Activated CD4-positive, alpha-beta memory T cell treated with anti-CD3 and anti-CD28 coated beads for 36 hours (primary cell): ENCODE results near the gene L1CAM. TPM values are rescaled to one million over a fixed set of nuclear protein-coding genes. Genes with fewer than 3 reads are reported as not detected.

ENCODE experiments used
- CTCF ChIA-PET: fragments of 350-600 bp; sonication (Branson Sonifier 250); formaldehyde crosslinking; loops from one replicate; lab custom pipeline; 2021; ENCODE audit warnings: antibody characterized with exemption, inconsistent platforms; lab: Charles Lee
- POLR2A ChIA-PET: fragments of 350-600 bp; sonication (Branson Sonifier 250); formaldehyde crosslinking; loops from one replicate; lab custom pipeline; 2021; ENCODE audit warnings: antibody characterized with exemption; lab: Charles Lee
- DNase-seq: peaks from one replicate; pipeline ENCODE4 v3.0.0-alpha.2; 2020
- H3K27ac Mint-ChIP-seq: one replicate; pipeline ENCODE4 v1.8.0; 2021; ENCODE audit warnings: mixed read lengths
- H3K27me3 Mint-ChIP-seq: one replicate; pipeline ENCODE4 v1.8.0; 2021; ENCODE audit warnings: mixed read lengths
- H3K36me3 Mint-ChIP-seq: one replicate; pipeline ENCODE4 v1.8.0; 2021; ENCODE audit warnings: mixed read lengths
- H3K4me1 Mint-ChIP-seq: one replicate; pipeline ENCODE4 v1.8.0; 2021; ENCODE audit warnings: low read depth, mixed read lengths
- H3K4me3 Mint-ChIP-seq: one replicate; pipeline ENCODE4 v1.8.0; 2021; ENCODE audit warnings: mild to moderate bottlenecking, mixed read lengths
- H3K9me3 Mint-ChIP-seq: one replicate; pipeline ENCODE4 v1.8.0; 2021; ENCODE audit warnings: mixed read lengths
- intact Hi-C: fragments of 100-400 bp; cut with micrococcal nuclease; formaldehyde crosslinking; loops from one replicate; pipeline ENCODE4 v1.15.1; 2023
- total RNA-seq, 2 experiments: library from RNA; stranded (reverse); gene quantifications; one replicate each; pipeline ENCODE4 v1.2.3, GENCODE V29; 2021

The L1CAM gene
- total RNA-seq, 2 experiments from 2014 or later = 0.45 to 1.3 TPM

DNA sequence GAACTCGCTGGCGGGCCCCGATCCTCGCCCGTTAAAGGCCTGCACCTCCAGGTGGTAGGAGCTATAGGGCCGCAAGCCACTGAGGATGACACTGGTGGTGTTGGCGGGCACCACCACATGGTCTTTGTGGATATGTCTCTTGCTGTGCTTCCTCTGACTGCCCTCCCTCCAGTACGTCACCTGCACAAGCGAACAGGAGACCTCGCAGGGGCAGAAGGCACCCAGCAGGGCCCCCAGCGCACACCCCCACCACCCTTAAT is 20.7 kb downstream of the L1CAM start:
- Mint-ChIP-seq H3K27ac (no peak overlapping the region), H3K27me3 (no peaks in the 10 kb centered on the region), H3K4me1 (no peaks in the 10 kb centered on the region), H3K36me3 (no peaks in the 10 kb centered on the region), H3K4me3 (no peak overlapping the region), H3K9me3 (no peaks in the 10 kb centered on the region)
- CTCF ChIA-PET = no interaction called here
- intact Hi-C loops = no loop called here
- POLR2A ChIA-PET = no interaction called here
- no peak for DNase-seq

DNA sequence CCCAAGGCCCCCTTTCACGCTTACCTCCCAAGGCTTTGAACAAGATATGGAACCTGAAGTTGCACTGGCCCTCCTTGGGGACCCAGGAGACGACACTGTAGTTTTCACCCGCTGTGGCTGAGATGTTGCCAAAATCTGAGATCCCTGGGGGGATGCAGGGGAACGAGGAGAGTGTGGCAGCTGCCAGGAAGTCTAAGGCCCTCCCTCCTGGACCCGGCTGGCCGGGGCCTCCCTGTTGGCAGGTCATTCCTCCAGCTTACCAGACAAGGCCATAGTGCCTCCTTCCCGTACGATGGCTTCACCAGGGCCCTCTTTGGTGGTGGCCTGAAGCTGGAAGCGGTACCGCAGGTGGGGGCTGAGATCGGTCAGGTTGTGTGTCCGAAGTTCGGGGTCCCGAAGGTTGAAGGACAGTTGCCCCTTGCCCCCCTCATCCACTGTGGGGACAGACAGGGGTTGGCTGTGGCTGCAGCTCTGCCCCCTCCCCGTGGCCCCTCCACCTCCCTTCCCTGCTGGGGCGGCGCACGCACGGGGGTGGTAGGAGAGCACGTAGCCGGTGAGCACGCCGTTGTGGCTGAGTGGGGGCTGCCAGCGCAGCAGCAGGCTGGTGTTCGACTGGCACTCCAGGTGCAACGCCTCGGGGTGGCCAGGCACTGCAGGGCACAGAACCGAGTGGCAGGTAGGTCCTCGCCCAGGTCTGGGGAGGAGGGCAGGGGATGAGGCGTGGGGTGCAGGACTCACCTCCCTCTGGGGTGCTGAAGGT is 21.2 kb downstream of the L1CAM start:
- intact Hi-C loops = no loop called here
- H3K27ac Mint-ChIP-seq = no peak overlapping the region
- no peaks in the 10 kb centered on the region for H3K27me3 Mint-ChIP-seq
- H3K9me3 Mint-ChIP-seq = no peaks in the 10 kb centered on the region
- no peak for DNase-seq
- POLR2A ChIA-PET = no interaction called here
- H3K4me3 Mint-ChIP-seq = no peak overlapping the region
- CTCF ChIA-PET = no interaction called here
- no peaks in the 10 kb centered on the region for H3K36me3 Mint-ChIP-seq
- H3K4me1 Mint-ChIP-seq = no peaks in the 10 kb centered on the region

DNA sequence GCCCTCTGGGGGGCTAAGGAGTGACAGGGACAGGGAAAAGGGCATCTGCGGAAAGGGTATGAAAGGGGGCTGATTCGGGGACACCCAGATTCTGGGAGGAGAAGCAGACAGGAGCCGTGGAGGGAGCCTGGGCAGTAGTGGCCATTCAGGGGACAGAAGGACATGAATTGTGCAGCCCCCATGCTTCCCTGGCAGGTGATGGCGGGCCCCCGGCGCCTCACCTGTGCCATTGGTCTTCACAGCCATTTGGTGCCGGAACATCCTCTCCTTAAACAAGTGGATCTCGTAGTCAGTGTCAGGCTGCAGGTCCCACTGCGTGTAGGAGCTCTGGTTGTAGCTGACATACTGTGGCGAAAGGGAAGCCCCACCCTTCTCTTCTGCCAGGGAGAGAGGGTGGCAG is 21.9 kb downstream of the L1CAM start:
- Mint-ChIP-seq H3K9me3 (no peaks in the 10 kb centered on the region), H3K27me3 (no peaks in the 10 kb centered on the region), H3K27ac (no peak overlapping the region), H3K4me3 (no peak overlapping the region), H3K36me3 (no peaks in the 10 kb centered on the region), H3K4me1 (no peaks in the 10 kb centered on the region)
- no peak for DNase-seq
- intact Hi-C loops = no loop called here
- CTCF ChIA-PET = no interaction called here
- POLR2A ChIA-PET = no interaction called here

DNA sequence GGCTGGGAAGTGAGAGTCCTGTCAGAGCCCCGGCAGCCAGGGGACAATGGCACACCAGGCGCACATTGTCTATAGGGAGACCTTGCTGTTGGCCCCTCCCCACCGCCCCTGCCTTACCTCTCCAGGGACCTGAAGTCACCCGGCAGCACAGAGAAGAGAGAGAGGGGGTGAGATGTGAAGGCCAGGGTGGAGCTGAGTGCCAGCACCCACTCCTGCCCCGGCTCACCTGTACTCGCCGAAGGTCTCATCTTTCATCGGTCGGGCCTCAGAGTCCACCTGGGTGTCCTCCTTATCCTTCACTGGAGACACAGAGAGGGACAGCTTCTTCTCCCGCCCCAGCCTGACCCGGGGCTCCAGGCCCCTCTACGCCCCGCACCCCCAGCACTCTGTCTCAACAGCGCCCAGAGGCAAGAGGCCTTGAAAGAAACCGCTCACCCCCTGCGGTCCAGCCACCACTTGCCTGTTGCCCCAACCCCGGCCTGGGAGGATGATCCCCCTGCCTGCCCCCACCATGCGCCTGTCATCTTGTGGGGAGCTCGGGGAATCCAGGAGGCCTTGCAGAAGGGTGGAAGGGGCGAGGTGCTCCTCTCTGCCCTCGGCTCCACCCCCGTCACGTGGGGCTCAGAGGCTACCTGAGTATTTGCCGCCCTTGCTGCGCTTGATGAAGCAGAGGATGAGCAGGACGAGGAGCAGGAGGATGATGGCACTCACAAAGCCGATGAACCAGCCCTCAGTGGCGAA is 22.6 kb downstream of the L1CAM start:
- intact Hi-C loops = no loop called here
- DNase-seq = no peak
- Mint-ChIP-seq H3K4me1 (no peaks in the 10 kb centered on the region), H3K4me3 (no peak overlapping the region), H3K9me3 (no peaks in the 10 kb centered on the region), H3K27me3 (no peaks in the 10 kb centered on the region), H3K36me3 (no peaks in the 10 kb centered on the region), H3K27ac (no peak overlapping the region)
- POLR2A ChIA-PET = no interaction called here
- CTCF ChIA-PET = no interaction called here

DNA sequence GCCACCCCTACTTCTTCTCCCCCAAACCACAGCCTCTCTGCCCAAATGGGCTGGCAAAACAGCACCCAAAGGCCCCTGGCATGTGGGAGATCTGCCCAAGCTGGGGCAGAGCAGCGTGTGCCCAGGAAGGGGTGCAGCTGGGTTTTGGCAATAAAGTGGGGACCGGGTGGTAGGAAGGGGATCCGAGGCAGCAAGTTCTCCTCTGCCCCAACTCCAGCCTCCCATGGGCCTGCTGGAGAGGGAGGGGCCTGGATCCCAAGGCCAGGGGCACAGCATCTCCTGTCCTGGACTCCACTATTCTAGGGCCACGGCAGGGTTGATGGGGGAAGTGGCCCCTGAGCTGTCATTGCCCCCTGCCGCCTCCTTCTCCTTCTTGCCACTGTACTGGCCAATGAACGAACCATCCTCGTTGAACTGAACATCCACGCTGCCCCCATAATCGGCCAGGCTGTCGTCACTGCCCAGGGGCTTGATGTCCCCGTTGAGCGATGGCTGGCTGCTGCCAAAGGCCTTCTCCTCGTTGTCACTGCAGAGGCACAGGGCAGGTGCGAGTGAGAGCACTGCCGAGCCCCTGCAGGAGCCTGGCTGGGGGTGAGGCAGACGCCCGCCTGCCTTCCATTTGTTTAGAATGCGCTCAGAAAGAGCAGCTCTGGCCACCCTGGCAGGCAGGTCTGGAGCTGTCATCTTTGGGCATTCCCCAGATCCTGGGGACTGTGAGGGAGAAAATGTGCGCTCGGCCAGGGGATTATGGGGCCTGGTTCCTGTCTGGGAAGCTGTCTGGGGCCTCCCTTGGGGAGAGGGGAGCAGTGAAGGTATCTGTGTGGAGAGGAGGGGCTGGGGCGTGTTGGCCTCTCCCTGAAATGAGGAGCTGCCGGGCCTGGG is 23.4 kb downstream of the L1CAM start:
- intact Hi-C loops = no loop called here
- Mint-ChIP-seq H3K27ac (no peak overlapping the region), H3K36me3 (no peaks in the 10 kb centered on the region), H3K4me3 (no peak overlapping the region), H3K9me3 (no peaks in the 10 kb centered on the region), H3K27me3 (no peaks in the 10 kb centered on the region), H3K4me1 (no peaks in the 10 kb centered on the region)
- ChIA-PET CTCF (no interaction called here), POLR2A (no interaction called here)
- no peak for DNase-seq

DNA sequence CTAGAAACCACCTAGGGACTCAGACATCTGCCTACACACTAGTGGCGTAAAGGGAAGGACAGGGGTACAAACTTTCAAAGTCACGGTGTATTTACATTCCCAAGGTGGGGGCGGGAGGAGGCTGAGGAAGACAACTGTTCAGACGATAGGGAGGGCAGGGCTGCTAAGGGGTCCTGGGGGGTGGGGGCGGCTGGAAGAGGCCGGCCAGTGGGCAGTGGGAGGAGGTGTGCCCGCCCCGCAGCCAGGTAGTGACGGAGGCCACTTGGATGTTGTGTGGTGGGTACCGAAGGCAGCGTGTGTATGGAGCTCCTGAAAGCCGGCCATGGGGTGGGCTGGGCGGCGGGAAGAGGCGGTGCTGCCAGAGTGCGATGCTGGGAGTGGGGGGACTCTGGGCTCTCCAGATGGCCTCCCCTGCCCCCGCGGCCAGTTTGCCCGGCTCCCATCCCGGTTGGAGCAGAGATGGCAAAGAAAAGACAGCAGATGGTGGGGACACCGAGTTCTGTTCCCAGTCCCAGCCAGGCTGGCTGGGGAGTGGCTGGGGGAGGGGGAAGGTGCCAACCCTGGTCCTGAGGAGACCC is 24.2 kb downstream of the L1CAM start:
- Mint-ChIP-seq H3K4me3 (no peak overlapping the region), H3K4me1 (no peaks in the 10 kb centered on the region), H3K27ac (no peak overlapping the region), H3K27me3 (no peaks in the 10 kb centered on the region), H3K36me3 (no peaks in the 10 kb centered on the region), H3K9me3 (no peaks in the 10 kb centered on the region)
- ChIA-PET POLR2A (no interaction called here), CTCF (no interaction called here)
- intact Hi-C loops = no loop called here
- no peak for DNase-seq

- no peaks in the 10 kb centered on the region for H3K27me3 Mint-ChIP-seq
- intact Hi-C loops = no loop called here
Measured at GRCh38 chrX:153861151-153861550, 24.8 kb downstream of the L1CAM start.

GRCh38 chrX:153857348-153857903 is 28.5 kb downstream of the L1CAM start:
- Mint-ChIP-seq H3K27ac (no peak overlapping the region), H3K4me1 (no peaks in the 10 kb centered on the region), H3K9me3 (no peaks in the 10 kb centered on the region), H3K27me3 (no peaks in the 10 kb centered on the region), H3K36me3 (no peaks in the 10 kb centered on the region), H3K4me3 (no peak overlapping the region)
- no peak for DNase-seq
- CTCF ChIA-PET = no interaction called here
- intact Hi-C loops = no loop called here
- POLR2A ChIA-PET = no interaction called here

More at GRCh38 chrX:153861151-153861550, 24.8 kb downstream of the L1CAM start:
- ChIA-PET CTCF (no interaction called here), POLR2A (no interaction called here)
- Mint-ChIP-seq H3K27ac (no peak overlapping the region), H3K9me3 (no peaks in the 10 kb centered on the region), H3K4me1 (no peaks in the 10 kb centered on the region), H3K4me3 (no peak overlapping the region), H3K36me3 (no peaks in the 10 kb centered on the region)
- no peak for DNase-seq

DNA sequence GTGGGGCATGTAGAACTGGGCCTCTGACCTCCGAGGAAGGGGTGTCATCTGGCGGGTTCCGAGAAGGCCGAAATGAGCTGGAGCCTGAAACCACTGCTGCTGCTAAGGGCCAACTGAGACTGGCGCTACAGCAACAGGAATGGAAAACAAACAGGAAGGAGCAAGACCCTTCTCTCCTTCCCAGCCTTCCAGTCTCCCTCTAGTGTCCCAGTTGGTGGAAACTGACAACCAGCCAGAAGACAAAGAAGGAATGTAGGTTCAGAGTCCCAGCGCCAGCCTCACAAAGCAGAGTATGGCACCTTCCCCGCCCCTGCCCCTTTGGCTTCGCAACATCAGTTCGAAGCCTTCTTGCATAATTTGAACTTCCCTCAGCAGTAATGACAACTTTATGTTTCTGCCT is 31.3 kb downstream of the L1CAM start:
- Mint-ChIP-seq H3K27me3 (no peaks in the 10 kb centered on the region), H3K4me1 (no peaks in the 10 kb centered on the region), H3K36me3 (no peaks in the 10 kb centered on the region), H3K27ac (no peak overlapping the region), H3K4me3 (no peak overlapping the region), H3K9me3 (no peaks in the 10 kb centered on the region)
- DNase-seq = no peak
- POLR2A ChIA-PET = no interaction called here
- intact Hi-C loops = no loop called here
- CTCF ChIA-PET = no interaction called here

- H3K36me3 Mint-ChIP-seq = no peaks in the 10 kb centered on the region
- intact Hi-C loops = no loop called here
- CTCF ChIA-PET = no interaction called here
- H3K27ac Mint-ChIP-seq = no peak overlapping the region
- DNase-seq = no peak
- H3K4me3 Mint-ChIP-seq = no peak overlapping the region
- no peaks in the 10 kb centered on the region for H3K27me3 Mint-ChIP-seq
- POLR2A ChIA-PET = no interaction called here
- no peaks in the 10 kb centered on the region for H3K4me1 Mint-ChIP-seq
- no peaks in the 10 kb centered on the region for H3K9me3 Mint-ChIP-seq
Measured at GRCh38 chrX:153853902-153854267, 32.1 kb downstream of the L1CAM start.

- Mint-ChIP-seq H3K36me3 (no peaks in the 10 kb centered on the region), H3K27me3 (no peaks in the 10 kb centered on the region), H3K4me3 (no peak overlapping the region), H3K9me3 (no peaks in the 10 kb centered on the region), H3K27ac (no peak overlapping the region), H3K4me1 (no peaks in the 10 kb centered on the region)
- CTCF ChIA-PET = no interaction called here
- no peak for DNase-seq
- intact Hi-C loops = no loop called here
- POLR2A ChIA-PET = no interaction called here
Measured at GRCh38 chrX:153853180-153853901, 32.6 kb downstream of the L1CAM start.

- intact Hi-C loops = no loop called here
- Mint-ChIP-seq H3K9me3 (no peaks in the 10 kb centered on the region), H3K4me3 (no peak overlapping the region), H3K27me3 (no peaks in the 10 kb centered on the region), H3K4me1 (no peaks in the 10 kb centered on the region), H3K36me3 (no peaks in the 10 kb centered on the region), H3K27ac (no peak overlapping the region)
- no peak for DNase-seq
- POLR2A ChIA-PET = no interaction called here
- CTCF ChIA-PET = no interaction called here
Measured at GRCh38 chrX:153851981-153852380, 34.0 kb downstream of the L1CAM start.
